ENCODE data around the gene UGT1A8.
"Not testable (repeated sequence)": the region's sequence is repeated elsewhere in the genome, so short reads cannot be mapped to it uniquely, and the experiment has no call there.

The UGT1A8 gene

GRCh38 chr2:233617476-233617875, at the start of gene UGT1A8:
Gene UGT1A8 (plus strand): TSS chr2:233617633. CDS start chr2:233617708, 75 bp downstream.
- H3K4me3 ChIP-seq (ENCODE audit: low read depth, low read length); DNase-seq (ENCODE audit: low read depth): not testable (repeated sequence)

- no peak for DNase-seq (ENCODE audit: low read depth)
- no peak for TF ChIP-seq CTCF (IDR thresholded peaks at IDR 0.05; ENCODE audit: low read depth, low read length, missing control alignments)
These were observed 46.4 kb upstream of the UGT1A8 start for GRCh38 chr2:233571001-233571400.

GRCh38 chr2:233571462-233571861, 46.0 kb upstream of the UGT1A8 start:
- DNase-seq (ENCODE audit: low read depth): no peak
- H3K4me3 ChIP-seq (ENCODE audit: low read depth, low read length): no peak overlapping the region
- no peak for TF ChIP-seq CTCF (IDR thresholded peaks at IDR 0.05; ENCODE audit: low read depth, low read length, missing control alignments)

More at GRCh38 chr2:233571001-233571400, 46.4 kb upstream of the UGT1A8 start:
- no peak overlapping the region for H3K4me3 ChIP-seq (ENCODE audit: low read depth, low read length)

- no peak for DNase-seq (ENCODE audit: low read depth)
- H3K4me3 ChIP-seq (ENCODE audit: low read depth, low read length): no peak overlapping the region
- no peak for TF ChIP-seq CTCF (IDR thresholded peaks at IDR 0.05; ENCODE audit: low read depth, low read length, missing control alignments)
These were observed 45.0 kb upstream of the UGT1A8 start for GRCh38 chr2:233572468-233572867.

GRCh38 chr2:233577341-233577740, 40.1 kb upstream of the UGT1A8 start:
- H3K4me3 ChIP-seq (ENCODE audit: low read depth, low read length); DNase-seq (ENCODE audit: low read depth): not testable (repeated sequence)

GRCh38 chr2:233583217-233583965, 34.0 kb upstream of the UGT1A8 start:
- DNase-seq (ENCODE audit: low read depth); H3K4me3 ChIP-seq (ENCODE audit: low read depth, low read length): not testable (repeated sequence)

GRCh38 chr2:233584210-233584609, 33.2 kb upstream of the UGT1A8 start:
- H3K4me3 ChIP-seq (ENCODE audit: low read depth, low read length): no peak overlapping the region
- DNase-seq (ENCODE audit: low read depth): no peak
- no peak for TF ChIP-seq CTCF (IDR thresholded peaks at IDR 0.05; ENCODE audit: low read depth, low read length, missing control alignments)

- DNase-seq (ENCODE audit: low read depth): no peak
These were observed 29.0 kb upstream of the UGT1A8 start for GRCh38 chr2:233588400-233588799.

GRCh38 chr2:233592706-233593105, 24.7 kb upstream of the UGT1A8 start:
- DNase-seq (ENCODE audit: low read depth); H3K4me3 ChIP-seq (ENCODE audit: low read depth, low read length): not testable (repeated sequence)

More at GRCh38 chr2:233588400-233588799, 29.0 kb upstream of the UGT1A8 start:
- no peak overlapping the region for H3K4me3 ChIP-seq (ENCODE audit: low read depth, low read length)
- no peak for TF ChIP-seq CTCF (IDR thresholded peaks at IDR 0.05; ENCODE audit: low read depth, low read length, missing control alignments)

Measured in GM12864 (cell line).